Stimulated activated CD8-positive, alpha-beta memory T cell treated with anti-CD3 and anti-CD28 coated beads, Interleukin-12 subunit alpha, Interleukin-12 subunit beta, amount 100 ng/mL, for 24 hours (primary cell): ENCODE data around the gene UBE2D3.

Experiments used
- DNase-seq: peaks from one replicate; pipeline ENCODE4 v3.0.0-alpha.2; 2020; ENCODE audit errors: extremely low read depth

UBE2D3 gene

GRCh38 chr4:102757681-102758080, 69.7 kb downstream of the UBE2D3 start:
- no peak for DNase-seq

GRCh38 chr4:102754044-102754443, 73.3 kb downstream of the UBE2D3 start:
- no peak for DNase-seq

- DNase-seq = no peak
Observed at GRCh38 chr4:102751941-102752340, 75.4 kb downstream of the UBE2D3 start.
